ENCODE results near the gene ATP6V1C2.

The ATP6V1C2 gene, protein sequence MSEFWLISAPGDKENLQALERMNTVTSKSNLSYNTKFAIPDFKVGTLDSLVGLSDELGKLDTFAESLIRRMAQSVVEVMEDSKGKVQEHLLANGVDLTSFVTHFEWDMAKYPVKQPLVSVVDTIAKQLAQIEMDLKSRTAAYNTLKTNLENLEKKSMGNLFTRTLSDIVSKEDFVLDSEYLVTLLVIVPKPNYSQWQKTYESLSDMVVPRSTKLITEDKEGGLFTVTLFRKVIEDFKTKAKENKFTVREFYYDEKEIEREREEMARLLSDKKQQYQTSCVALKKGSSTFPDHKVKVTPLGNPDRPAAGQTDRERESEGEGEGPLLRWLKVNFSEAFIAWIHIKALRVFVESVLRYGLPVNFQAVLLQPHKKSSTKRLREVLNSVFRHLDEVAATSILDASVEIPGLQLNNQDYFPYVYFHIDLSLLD

DNA sequence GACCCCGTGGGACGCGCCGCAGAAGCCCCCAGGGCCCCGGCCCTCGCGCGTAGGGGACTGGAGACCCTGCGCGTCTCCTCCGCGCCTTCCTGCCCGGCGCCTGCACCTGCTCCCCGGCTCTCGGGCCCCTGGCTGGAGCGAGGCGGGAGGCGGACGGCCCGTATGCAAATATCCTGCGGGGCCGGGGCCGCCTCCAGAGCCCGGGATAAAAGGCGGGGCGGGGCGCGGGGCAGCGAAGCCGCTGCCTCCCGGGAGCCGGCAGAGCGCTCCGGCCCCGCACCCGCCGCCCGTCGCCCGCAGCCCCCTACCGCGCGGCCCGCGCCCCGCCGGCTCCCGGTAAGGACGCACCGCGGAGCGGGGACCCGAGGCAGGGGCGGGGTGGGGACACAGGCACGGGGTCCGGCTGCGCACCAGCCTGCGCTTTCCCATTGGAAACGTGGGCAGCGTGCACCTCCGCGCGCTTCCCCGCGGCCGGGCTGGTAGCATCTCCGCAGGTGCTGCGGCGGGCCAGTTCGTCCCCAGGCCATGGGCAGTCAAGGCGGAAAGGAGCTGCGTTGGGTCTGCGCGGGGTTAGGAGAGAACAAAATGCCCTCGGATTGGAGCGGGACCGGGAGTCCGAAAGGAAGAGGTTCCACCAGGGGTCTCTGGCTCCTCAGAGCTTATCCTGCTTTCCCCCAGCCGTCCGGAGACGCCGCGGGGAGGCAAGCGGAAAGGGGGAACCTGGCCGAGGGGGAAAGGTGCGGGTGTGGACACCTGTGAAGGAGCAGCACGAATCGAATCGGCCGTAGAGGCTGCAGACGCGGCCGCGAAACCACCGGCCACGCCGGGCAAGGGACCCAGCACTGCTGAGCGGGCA lies at the start of gene ATP6V1C2:
Gene ATP6V1C2, plus strand, starts transcription at position 235 of the 856 bp plus-strand sequence. CDS start 1,220 bp downstream, outside the sequence.
- DNase-seq: no peak

- DNase-seq: no peak
These were observed 46.3 kb upstream of the ATP6V1C2 start for GRCh38 chr2:10675131-10675530.

DNA sequence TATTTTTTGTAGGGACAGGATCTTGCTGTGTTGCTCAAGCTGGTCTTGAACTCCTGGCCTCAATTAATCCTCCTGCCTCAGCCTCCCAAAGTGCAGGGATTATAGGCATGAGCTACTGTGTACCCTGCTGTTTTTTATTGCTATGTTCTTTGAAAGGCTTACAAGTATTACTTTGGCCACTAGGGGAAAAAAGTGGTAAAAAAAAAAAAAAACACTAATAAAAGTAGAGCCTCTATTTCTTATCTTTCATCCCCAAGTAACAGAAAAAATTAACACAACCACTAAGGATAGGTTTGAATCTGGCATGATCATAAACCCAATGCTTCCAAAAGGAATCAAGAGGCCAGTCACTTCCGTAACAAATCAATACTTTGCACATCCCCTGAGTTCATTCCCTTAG lies 43.2 kb upstream of the ATP6V1C2 start:
- no peak for DNase-seq

DNA sequence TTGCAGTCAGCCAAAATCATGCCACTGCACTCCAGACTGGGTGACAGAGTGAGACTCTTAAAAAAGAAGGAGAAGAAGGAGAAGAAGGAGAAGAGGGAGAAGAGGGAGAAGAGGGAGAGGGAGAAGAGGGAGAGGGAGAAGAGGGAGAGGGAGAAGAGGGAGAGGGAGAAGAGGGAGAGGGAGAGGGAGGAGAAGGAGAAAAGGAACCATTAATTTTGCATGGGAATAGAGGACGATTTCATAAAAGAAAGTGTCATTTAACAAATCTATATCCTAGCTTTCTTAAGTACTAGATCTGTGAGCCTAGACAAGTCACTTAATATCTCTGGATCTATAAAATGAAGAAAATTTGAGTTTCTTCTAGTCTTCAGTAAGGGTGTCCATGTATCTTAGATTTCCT lies 41.2 kb upstream of the ATP6V1C2 start:
- no peak for DNase-seq

- no peak for DNase-seq
These were observed 40.5 kb upstream of the ATP6V1C2 start for GRCh38 chr2:10680957-10681356.

GRCh38 chr2:10686176-10686730 lies 35.2 kb upstream of the ATP6V1C2 start:
- no peak for DNase-seq

DNA sequence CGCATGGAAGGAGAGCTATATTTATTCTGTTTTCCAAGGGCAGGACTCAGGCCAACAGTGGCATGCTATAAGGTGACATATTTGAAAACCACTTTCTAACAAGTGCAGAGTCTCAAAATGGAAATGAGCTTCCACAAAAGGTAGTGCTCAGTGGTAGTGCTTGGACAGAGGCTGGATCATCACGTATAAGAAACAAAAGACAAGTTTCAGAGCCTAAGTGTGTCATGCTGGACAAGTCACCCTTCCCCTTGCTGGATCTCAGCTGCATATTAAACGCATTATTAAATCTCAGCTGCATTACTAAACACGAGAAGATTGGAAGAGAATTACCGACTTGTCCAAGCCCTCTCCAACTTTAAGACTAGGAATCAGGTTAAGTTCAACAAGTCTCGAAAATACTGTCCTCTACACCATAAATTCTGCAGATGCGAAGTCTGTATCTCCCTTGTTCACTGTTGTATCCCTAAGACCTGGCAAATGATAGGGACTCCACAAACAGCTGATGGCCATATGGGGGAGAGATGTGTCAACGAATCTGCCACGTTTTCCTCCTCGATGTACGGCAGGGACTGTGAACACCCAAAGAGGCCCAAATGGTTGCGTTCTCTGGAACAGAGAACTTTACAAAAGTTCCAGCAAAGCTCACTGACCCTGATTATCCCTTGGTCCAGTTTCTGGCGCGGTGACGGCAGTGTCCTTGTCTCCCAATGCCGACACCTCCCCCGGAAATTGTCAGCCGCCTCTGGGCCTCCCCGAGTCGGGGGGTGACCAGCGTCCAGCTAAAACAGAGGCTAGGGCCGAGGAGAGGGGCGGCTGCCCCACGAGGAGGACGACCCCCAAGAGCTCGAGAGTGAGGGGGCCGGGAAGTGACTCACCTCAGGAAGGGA lies 32.3 kb upstream of the ATP6V1C2 start:
- DNase-seq: no peak

GRCh38 chr2:10691521-10691920 lies 29.9 kb upstream of the ATP6V1C2 start:
- DNase-seq: no peak

- no peak for DNase-seq
These were observed 21.2 kb upstream of the ATP6V1C2 start for GRCh38 chr2:10700078-10700803.

DNA sequence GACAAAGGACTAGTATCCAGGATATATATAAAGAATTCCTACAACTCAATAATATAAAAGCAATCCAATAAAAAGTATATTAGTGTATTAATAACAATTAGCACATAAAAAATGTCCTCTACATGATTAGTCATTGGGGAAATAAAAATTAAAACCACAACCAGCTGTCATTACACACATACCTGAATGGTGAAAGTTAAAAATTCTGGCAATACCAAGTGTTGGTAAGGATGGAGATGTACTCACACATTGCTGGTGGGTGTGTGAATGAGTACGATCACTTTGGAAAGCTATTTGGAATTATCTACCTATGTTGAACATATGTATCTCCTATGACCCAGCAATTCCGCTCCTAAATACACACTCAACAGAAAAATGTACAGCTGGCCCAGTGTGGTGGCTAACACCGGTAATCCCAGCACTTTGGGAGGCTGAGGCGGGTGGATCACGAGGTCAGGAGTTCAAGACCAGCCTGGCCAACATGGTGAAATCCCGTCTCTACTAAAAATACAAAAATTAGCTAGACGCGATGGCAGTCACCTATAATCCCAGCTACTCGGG lies 17.3 kb upstream of the ATP6V1C2 start:
- no peak for DNase-seq

- no peak for DNase-seq
These were observed 15.4 kb upstream of the ATP6V1C2 start for GRCh38 chr2:10706033-10706432.

GRCh38 chr2:10707831-10708230 lies 13.6 kb upstream of the ATP6V1C2 start:
- DNase-seq: no peak

DNA sequence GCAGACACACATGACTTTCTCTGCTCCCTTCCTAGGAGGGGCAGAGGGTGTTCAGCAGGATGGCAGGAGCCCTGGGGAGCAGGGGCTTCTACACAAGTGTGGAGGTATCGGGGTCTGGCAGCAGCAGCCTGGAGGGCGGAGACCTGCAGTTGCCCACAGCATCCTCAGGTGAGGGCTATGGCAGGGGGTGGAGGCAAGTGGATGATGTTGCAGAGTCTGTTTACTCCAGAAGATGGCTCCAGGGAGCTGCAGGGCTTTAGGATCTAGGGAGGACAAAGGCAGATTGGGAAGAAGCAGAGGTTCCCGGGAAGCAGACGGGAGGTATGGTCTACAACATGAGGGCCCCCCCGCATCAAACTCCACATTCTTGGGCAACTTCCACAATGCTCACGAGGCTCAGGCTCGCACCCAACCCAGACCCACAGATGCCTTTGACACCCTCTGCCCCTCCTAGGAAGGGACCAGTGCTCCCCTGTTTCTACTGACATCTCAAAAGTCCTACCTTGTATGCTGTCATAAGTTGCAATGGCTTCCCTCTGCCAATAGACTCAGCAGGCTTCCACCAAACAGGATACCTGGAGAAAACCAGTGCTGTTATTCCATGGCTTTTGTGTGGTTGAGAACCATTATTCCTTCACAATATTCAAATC lies 12.0 kb upstream of the ATP6V1C2 start:
- DNase-seq: no peak

GRCh38 chr2:10712185-10712809 lies 9.1 kb upstream of the ATP6V1C2 start:
- DNase-seq: no peak

GRCh38 chr2:10716581-10716980 lies 4.8 kb upstream of the ATP6V1C2 start:
- DNase-seq: no peak

GRCh38 chr2:10717628-10718027 lies 3.8 kb upstream of the ATP6V1C2 start:
- DNase-seq: no peak

- DNase-seq: no peak
These were observed 1.1 kb upstream of the ATP6V1C2 start for GRCh38 chr2:10720306-10720705.

- no peak for DNase-seq
These were observed 459 bp upstream of the ATP6V1C2 start for GRCh38 chr2:10720947-10721395.

DNA sequence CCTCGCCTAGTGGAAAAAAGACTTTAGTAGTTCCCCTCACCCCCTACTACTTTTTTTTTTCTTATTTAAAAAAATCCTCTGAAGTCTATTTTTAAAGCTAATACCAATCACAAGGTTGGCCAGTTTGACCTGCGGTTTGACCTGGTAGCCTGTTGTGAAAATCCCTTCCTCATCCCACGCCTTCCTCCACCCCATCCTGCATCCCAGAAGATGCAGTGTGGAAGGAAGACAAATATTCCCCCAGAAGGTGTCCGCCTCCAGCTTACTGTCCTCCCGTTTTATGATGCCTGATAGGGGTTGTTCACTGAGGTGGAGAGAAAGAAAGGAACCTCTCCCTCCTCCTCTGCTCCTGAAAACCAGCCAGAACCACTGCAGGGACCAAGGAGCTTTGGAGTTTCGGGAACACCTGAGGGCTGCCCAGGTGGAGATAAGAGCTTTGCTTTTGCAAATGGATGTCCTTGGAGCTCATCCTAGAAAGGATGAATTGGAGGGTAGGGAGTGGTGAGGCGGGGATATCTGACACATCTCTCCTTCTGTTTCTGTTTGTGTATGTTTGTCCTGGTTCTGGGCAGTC lies 909 bp downstream of the ATP6V1C2 start:
- no peak for DNase-seq

All from midbrain (tissue), 1 donor.